T-cell (primary cell): ENCODE results near the gene PRDM16. TPM values are rescaled to one million over a fixed set of nuclear protein-coding genes. Genes with fewer than 3 reads are reported as not detected.

ENCODE experiments used
- ATAC-seq, 4 experiments: fragments of 200-7000 bp in 3 of 4; fragments of 150-1000 bp in 1 of 4; cut with Tn5 transposase; replicated peaks in 1 of 4; 1 replicate in 3 of 4; 2 replicates in 1 of 4; pipeline ENCODE4 v1.10.0; 2021; ENCODE audit warnings: moderate library complexity in 3 of 4, mild to moderate bottlenecking in 2 of 4, moderate number of reproducible peaks in 1 of 4
- CTCF ChIA-PET, 2 donors: fragments of 300-600 bp; sonication (Branson Sonifier 250); formaldehyde crosslinking; loops; one replicate each; lab custom pipeline; 2022; ENCODE audit warnings: antibody characterized with exemption in 2 of 2; lab: Charles Lee
- POLR2A ChIA-PET, 2 donors: fragments of 300-600 bp; sonication (Branson Sonifier 250); formaldehyde crosslinking; loops; one replicate each; lab custom pipeline; 2022; ENCODE audit warnings: antibody characterized with exemption in 2 of 2; lab: Charles Lee
- DNase-seq, 35 experiments: peaks; one replicate each; pipeline versions ENCODE4 v3.0.0 to v3.0.0-alpha.2; 2013 to 2023
- H3K27ac ChIP-seq: one replicate; pipeline ENCODE4 v1.5.1; 2013; ENCODE audit warnings: low read length
- H3K27me3 ChIP-seq, 2 experiments: replicated peaks in 1 of 2; 1 replicate in 1 of 2; 2 replicates in 1 of 2; pipeline versions ENCODE4 v1.6.1 to v1.7.0; 2013; ENCODE audit warnings: low read length in 1 of 2, mixed read lengths in 1 of 2; ENCODE audit not compliant: control insufficient read depth in 2 of 2, insufficient read depth in 2 of 2; ENCODE audit errors: extremely low read depth in 1 of 2
- H3K36me3 ChIP-seq, 2 donors: 1 replicate in 1 of 2; 2 replicates in 1 of 2; pipeline versions ENCODE4 v1.6.1 to v1.7.0; 2013; ENCODE audit warnings: low read length in 1 of 2; ENCODE audit not compliant: control insufficient read depth in 2 of 2, insufficient read depth in 1 of 2; ENCODE audit errors: extremely low read depth in 1 of 2
- H3K4me1 ChIP-seq, 2 experiments: 1 replicate in 1 of 2; 2 replicates in 1 of 2; pipeline versions ENCODE4 v1.6.1 to v1.7.0; 2013; ENCODE audit warnings: low read length in 2 of 2, mixed read lengths in 1 of 2; ENCODE audit not compliant: insufficient read depth in 2 of 2, control insufficient read depth in 1 of 2; ENCODE audit errors: extremely low read depth in 1 of 2
- H3K4me3 ChIP-seq, 2 donors: 1 replicate in 1 of 2; 2 replicates in 1 of 2; pipeline versions ENCODE4 v1.5.1 to v1.7.0; 2013; ENCODE audit warnings: mild to moderate bottlenecking in 2 of 2, low read length in 1 of 2, moderate library complexity in 1 of 2; ENCODE audit not compliant: control insufficient read depth in 1 of 2; ENCODE audit errors: extremely low read depth in 1 of 2
- H3K9me3 ChIP-seq: 2 replicates; pipeline ENCODE4 v1.7.0; 2013
- H3K27ac Mint-ChIP-seq, 2 donors: one replicate each; pipeline ENCODE4 v1.8.0; 2020 to 2021; ENCODE audit warnings: mild to moderate bottlenecking in 2 of 2, mixed read lengths in 2 of 2
- H3K27me3 Mint-ChIP-seq, 2 donors: one replicate each; pipeline ENCODE4 v1.8.0; 2021 to 2022; ENCODE audit warnings: mixed read lengths in 2 of 2
- H3K36me3 Mint-ChIP-seq: one replicate; pipeline ENCODE4 v1.8.0; 2021; ENCODE audit warnings: mixed read lengths
- H3K4me1 Mint-ChIP-seq, 3 donors: one replicate each; pipeline ENCODE4 v1.8.0; 2020 to 2022; ENCODE audit warnings: mixed read lengths in 3 of 3, mild to moderate bottlenecking in 1 of 3
- H3K4me3 Mint-ChIP-seq, 3 donors: one replicate each; pipeline ENCODE4 v1.8.0; 2020 to 2022; ENCODE audit warnings: mild to moderate bottlenecking in 3 of 3, mixed read lengths in 3 of 3, moderate library complexity in 3 of 3
- H3K9me3 Mint-ChIP-seq, 3 donors: one replicate each; pipeline ENCODE4 v1.8.0; 2020 to 2022; ENCODE audit warnings: mixed read lengths in 3 of 3
- WGBS: methylation state at CpG from one replicate; pipeline ENCODE4 v1.1.5; 2013; ENCODE audit warnings: missing lambda C conversion rate; ENCODE audit not compliant: insufficient coverage; 5-methylcytosine and 5-hydroxymethylcytosine counted together
- total RNA-seq, 35 experiments: library from RNA in 6 of 35; stranded (reverse) in 6 of 35; fragments of 120-200 nt in 1 of 35; gene quantifications; one replicate each; pipeline versions ENCODE4 v1.2.1 to v1.2.4 and lab custom pipeline; 2013 to 2026

The PRDM16 gene
- total RNA-seq, 5 donors from 2014 or later (not counting 1 experiment from before 2014, with no cell fraction given): 0.15 to 0.70 (median 0.24) TPM; not detected in 1

DNA sequence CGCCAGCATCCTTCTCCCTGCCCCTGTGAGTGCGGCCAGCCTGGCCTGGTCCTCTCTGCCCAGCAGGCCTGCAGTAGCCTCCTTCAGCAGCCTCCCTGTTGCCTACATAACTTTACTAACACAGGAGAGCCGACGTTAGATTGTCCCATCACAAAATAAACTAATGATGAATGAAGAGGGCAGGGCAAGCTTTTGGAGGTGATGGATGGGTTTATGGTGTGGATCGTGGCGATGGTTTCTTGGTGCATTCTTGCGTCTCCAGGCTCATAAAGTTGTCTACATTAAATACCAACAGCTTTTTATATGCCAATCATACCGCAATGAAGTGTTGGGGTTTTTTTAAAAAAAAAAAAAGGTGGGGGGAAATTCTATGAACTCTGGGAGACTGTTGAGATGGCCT is 164.5 kb downstream of the PRDM16 start:
- Mint-ChIP-seq H3K4me3 (no peak overlapping the region), H3K36me3 (no peaks in the 10 kb centered on the region), H3K9me3 (no peaks in the 10 kb centered on the region), H3K27ac (no peak overlapping the region), H3K27me3 (peaks cover 0 to 4% of the 10 kb centered on the region in 2 donors), H3K4me1 (no peaks in the 10 kb centered on the region)
- no peaks in the 10 kb centered on the region for H3K36me3 ChIP-seq
- H3K27ac ChIP-seq: no peak overlapping the region
- WGBS: 100% methylated on average over 1 of the region's 8 CpGs
- no peaks in the 10 kb centered on the region for H3K9me3 ChIP-seq
- peaks cover 0 to 26% of the 10 kb centered on the region in 2 experiments for H3K27me3 ChIP-seq
- ATAC-seq (no peak), DNase-seq (no peak)
- H3K4me3 ChIP-seq: no peak overlapping the region
- ChIA-PET POLR2A (no interaction called here), CTCF (no interaction called here)
- no peaks in the 10 kb centered on the region for H3K4me1 ChIP-seq

DNA sequence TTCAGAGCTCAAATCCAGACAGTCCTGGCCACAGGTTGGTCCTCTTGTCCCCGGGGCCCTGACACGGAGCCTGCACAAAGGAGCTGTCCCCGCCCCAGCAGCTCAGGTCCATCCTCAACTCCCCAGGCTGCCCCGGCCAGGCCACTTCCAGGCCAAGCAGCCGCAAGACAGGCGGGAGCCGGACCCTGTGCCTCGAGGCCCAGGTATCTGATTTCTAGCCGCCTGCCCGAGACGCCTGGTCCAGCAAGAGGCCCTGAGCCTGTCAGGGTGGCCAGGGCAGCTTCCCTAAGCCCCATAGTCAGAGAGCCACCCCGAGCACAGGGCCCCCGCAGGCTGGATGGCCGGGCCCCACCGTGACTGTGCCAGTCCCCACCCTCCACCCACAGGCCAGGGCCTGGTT is 165.3 kb downstream of the PRDM16 start:
- H3K36me3 Mint-ChIP-seq: no peaks in the 10 kb centered on the region
- Histone ChIP-seq H3K9me3 (no peaks in the 10 kb centered on the region), H3K4me3 (no peak overlapping the region), H3K27ac (no peak overlapping the region), H3K4me1 (no peaks in the 10 kb centered on the region), H3K36me3 (no peaks in the 10 kb centered on the region), H3K27me3 (peaks cover 0 to 26% of the 10 kb centered on the region in 2 experiments)
- H3K4me1 Mint-ChIP-seq: no peaks in the 10 kb centered on the region
- H3K4me3 Mint-ChIP-seq: no peak overlapping the region
- ChIA-PET CTCF (no interaction called here), POLR2A (no interaction called here)
- WGBS: 81% methylated on average over 12 of the region's 15 CpGs
- DNase-seq (no peak), ATAC-seq (no peak)
- H3K27me3 Mint-ChIP-seq: no peaks in the 10 kb centered on the region
- no peak overlapping the region for H3K27ac Mint-ChIP-seq
- H3K9me3 Mint-ChIP-seq: no peaks in the 10 kb centered on the region

DNA sequence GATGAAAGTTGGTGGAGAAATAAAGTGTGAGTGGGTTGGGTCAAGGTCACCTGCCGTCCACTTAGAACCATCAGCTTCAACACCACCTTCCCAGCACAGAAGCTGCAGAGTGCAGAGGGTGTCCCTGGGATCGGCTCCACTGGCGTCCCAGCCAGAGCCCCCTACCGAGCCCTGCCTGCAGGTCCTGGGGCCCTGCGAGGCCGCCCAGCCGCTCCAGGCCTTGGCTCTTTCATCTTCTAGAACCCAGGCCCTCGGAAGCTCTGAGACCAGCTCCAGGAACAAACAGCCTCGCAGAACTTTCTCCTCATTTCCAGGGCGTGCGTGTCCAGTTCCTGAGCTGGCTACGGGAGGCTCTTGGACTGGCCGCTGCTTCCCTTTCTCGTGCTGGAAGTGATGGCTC is 166.0 kb downstream of the PRDM16 start:
- ATAC-seq (no peak), DNase-seq (no peak)
- Histone ChIP-seq H3K4me1 (no peaks in the 10 kb centered on the region), H3K36me3 (no peaks in the 10 kb centered on the region), H3K9me3 (no peaks in the 10 kb centered on the region), H3K27me3 (peaks cover 0 to 26% of the 10 kb centered on the region in 2 experiments), H3K4me3 (no peak overlapping the region), H3K27ac (no peak overlapping the region)
- H3K4me3 Mint-ChIP-seq: no peak overlapping the region
- H3K27me3 Mint-ChIP-seq: no peaks in the 10 kb centered on the region
- H3K9me3 Mint-ChIP-seq: no peaks in the 10 kb centered on the region
- WGBS: 90% methylated on average over 13 of the region's 14 CpGs
- no peak overlapping the region for H3K27ac Mint-ChIP-seq
- no peaks in the 10 kb centered on the region for H3K4me1 Mint-ChIP-seq
- CTCF ChIA-PET: no interaction called here
- no peaks in the 10 kb centered on the region for H3K36me3 Mint-ChIP-seq
- POLR2A ChIA-PET: no interaction called here

GRCh38 chr1:3235496-3235895 is 166.5 kb downstream of the PRDM16 start:
- no peaks in the 10 kb centered on the region for H3K36me3 ChIP-seq
- CTCF ChIA-PET: no interaction called here
- no peak overlapping the region for H3K27ac ChIP-seq
- Mint-ChIP-seq H3K4me3 (no peak overlapping the region), H3K4me1 (no peaks in the 10 kb centered on the region), H3K27me3 (no peaks in the 10 kb centered on the region), H3K9me3 (no peaks in the 10 kb centered on the region), H3K27ac (no peak overlapping the region), H3K36me3 (no peaks in the 10 kb centered on the region)
- no peaks in the 10 kb centered on the region for H3K9me3 ChIP-seq
- H3K4me3 ChIP-seq: no peak overlapping the region
- H3K4me1 ChIP-seq: no peaks in the 10 kb centered on the region
- H3K27me3 ChIP-seq: peaks cover 0 to 26% of the 10 kb centered on the region in 2 experiments
- ATAC-seq (no peak), DNase-seq (no peak)
- 91% methylated on average over 14 of the region's 15 CpGs for WGBS
- POLR2A ChIA-PET: no interaction called here

- no peaks in the 10 kb centered on the region for H3K9me3 ChIP-seq
- no peaks in the 10 kb centered on the region for H3K4me1 Mint-ChIP-seq
- H3K36me3 ChIP-seq: no peaks in the 10 kb centered on the region
- no peak for ATAC-seq
- WGBS: 82% methylated on average over 7 of the region's 9 CpGs
- H3K4me1 ChIP-seq: no peaks in the 10 kb centered on the region
- H3K27ac ChIP-seq: no peak overlapping the region
- no peak overlapping the region for H3K4me3 Mint-ChIP-seq
- CTCF ChIA-PET: no interaction called here
- no peak overlapping the region for H3K27ac Mint-ChIP-seq
- H3K27me3 Mint-ChIP-seq: no peaks in the 10 kb centered on the region
- H3K27me3 ChIP-seq: peaks cover 0 to 26% of the 10 kb centered on the region in 2 experiments
- POLR2A ChIA-PET: no interaction called here
- H3K4me3 ChIP-seq: no peak overlapping the region
- DNase-seq: no peak
- no peaks in the 10 kb centered on the region for H3K9me3 Mint-ChIP-seq
- H3K36me3 Mint-ChIP-seq: no peaks in the 10 kb centered on the region
Observed at GRCh38 chr1:3236361-3236760, 167.4 kb downstream of the PRDM16 start.

DNA sequence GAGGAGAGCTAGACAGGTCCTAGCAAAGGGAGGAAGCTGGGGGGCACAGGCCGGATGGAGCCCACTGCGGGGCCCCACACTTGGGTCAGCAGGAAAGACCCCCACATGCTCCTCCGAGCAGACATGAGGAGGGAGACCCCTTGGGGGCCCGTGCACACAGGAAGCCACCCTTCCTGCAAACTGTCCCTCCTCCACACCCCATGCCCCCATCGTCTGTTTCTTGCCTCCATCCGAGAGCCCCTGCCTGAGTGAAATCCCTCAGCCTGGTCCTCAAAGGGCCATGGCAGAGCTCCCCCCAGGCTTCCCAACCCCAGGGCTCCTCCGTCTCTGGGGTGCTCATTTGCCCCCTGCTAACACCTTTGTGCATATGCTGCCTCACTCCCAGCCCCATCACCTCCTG is 168.0 kb downstream of the PRDM16 start:
- POLR2A ChIA-PET: no interaction called here
- H3K9me3 ChIP-seq: no peaks in the 10 kb centered on the region
- Mint-ChIP-seq H3K36me3 (no peaks in the 10 kb centered on the region), H3K4me1 (no peaks in the 10 kb centered on the region), H3K9me3 (no peaks in the 10 kb centered on the region), H3K27me3 (no peaks in the 10 kb centered on the region), H3K27ac (no peak overlapping the region), H3K4me3 (no peak overlapping the region)
- H3K27ac ChIP-seq: no peak overlapping the region
- no peaks in the 10 kb centered on the region for H3K4me1 ChIP-seq
- CTCF ChIA-PET: no interaction called here
- no peak overlapping the region for H3K4me3 ChIP-seq
- DNase-seq (no peak), ATAC-seq (no peak)
- WGBS: 77% methylated on average over 3 of the region's 7 CpGs
- H3K36me3 ChIP-seq: no peaks in the 10 kb centered on the region
- peaks cover 0 to 26% of the 10 kb centered on the region in 2 experiments for H3K27me3 ChIP-seq

DNA sequence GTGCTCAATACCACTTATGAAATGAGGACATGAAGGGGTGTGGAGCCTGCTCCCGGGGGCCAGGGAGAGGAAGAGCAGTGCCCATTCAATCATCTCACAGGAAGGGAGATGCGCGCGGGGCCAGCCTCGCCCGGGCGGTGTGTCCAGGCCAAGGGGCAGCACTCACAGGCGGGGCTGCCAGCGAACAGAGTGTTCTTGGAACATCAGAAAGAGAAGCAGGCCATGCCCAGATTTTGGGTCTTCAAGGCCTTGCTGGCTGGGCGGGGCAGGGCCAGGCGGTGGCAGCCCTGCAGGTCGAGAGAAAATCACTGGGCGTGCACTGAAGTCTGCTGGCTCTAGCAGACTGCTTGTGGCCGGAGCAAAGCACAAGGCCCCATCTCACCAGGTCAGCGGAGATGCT is 168.6 kb downstream of the PRDM16 start:
- no peaks in the 10 kb centered on the region for H3K9me3 Mint-ChIP-seq
- H3K36me3 Mint-ChIP-seq: no peaks in the 10 kb centered on the region
- WGBS: 89% methylated on average over 14 of the region's 15 CpGs
- ATAC-seq (no peak), DNase-seq (no peak)
- H3K4me1 Mint-ChIP-seq: no peaks in the 10 kb centered on the region
- no peak overlapping the region for H3K27ac Mint-ChIP-seq
- no peaks in the 10 kb centered on the region for H3K36me3 ChIP-seq
- CTCF ChIA-PET: no interaction called here
- no peak overlapping the region for H3K4me3 ChIP-seq
- no peak overlapping the region for H3K4me3 Mint-ChIP-seq
- no peak overlapping the region for H3K27ac ChIP-seq
- no peaks in the 10 kb centered on the region for H3K4me1 ChIP-seq
- no peaks in the 10 kb centered on the region for H3K27me3 Mint-ChIP-seq
- H3K27me3 ChIP-seq: peaks cover 0 to 26% of the 10 kb centered on the region in 2 experiments
- POLR2A ChIA-PET: no interaction called here
- no peaks in the 10 kb centered on the region for H3K9me3 ChIP-seq
